Esophagus mucosa (tissue), 1 donor: ENCODE results near the gene HSD3B7. TPM values are rescaled to one million over a fixed set of nuclear protein-coding genes. Genes with fewer than 3 reads are reported as not detected.

Experiments used
- ATAC-seq: fragments of 200-7000 bp; cut with Tn5 transposase; one replicate; pipeline ENCODE4 v1.9.1; 2020
- total RNA-seq: library from RNA; stranded (reverse); gene quantifications from one replicate; pipeline ENCODE4 v1.2.4, GENCODE V29; 2023
- donor health status: DM: yes; HTN: yes; CAD: no.

The HSD3B7 gene
- total RNA-seq, 1 donor from 2014 or later = 14.5 TPM

DNA sequence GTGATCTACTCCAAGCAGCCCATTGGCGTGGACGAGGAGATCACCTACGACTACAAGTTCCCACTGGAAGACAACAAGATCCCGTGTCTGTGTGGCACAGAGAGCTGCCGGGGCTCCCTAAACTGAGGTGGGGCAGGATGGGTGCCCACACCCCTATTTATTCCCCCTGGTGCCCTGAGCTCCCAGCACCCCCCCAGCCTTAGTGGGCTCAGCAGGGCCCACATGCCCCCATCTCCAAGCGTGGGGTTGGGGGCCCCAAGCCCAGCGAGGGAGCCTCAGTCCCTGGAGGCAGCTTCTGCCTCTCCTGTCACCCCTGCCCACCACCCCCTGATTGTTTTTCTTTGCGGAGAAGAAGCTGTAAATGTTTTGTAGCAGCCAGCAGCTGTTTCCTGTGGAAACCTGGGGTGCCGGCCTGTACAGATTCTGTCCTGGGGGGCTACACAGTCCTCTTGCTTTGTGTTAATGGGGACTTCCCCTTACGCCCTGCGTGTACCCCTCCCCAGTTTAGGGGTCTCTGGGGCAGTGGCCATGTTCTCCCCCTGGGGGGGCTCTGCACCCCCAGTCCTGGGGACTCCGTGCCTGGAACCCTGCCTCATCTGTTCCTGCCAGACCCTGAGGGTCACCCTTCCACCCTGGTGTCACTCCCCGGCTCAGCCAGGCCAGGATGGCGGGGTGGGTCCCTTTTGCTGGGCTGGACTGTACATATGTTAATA is 953 bp upstream of the HSD3B7 start:
- ATAC-seq = no peak

DNA sequence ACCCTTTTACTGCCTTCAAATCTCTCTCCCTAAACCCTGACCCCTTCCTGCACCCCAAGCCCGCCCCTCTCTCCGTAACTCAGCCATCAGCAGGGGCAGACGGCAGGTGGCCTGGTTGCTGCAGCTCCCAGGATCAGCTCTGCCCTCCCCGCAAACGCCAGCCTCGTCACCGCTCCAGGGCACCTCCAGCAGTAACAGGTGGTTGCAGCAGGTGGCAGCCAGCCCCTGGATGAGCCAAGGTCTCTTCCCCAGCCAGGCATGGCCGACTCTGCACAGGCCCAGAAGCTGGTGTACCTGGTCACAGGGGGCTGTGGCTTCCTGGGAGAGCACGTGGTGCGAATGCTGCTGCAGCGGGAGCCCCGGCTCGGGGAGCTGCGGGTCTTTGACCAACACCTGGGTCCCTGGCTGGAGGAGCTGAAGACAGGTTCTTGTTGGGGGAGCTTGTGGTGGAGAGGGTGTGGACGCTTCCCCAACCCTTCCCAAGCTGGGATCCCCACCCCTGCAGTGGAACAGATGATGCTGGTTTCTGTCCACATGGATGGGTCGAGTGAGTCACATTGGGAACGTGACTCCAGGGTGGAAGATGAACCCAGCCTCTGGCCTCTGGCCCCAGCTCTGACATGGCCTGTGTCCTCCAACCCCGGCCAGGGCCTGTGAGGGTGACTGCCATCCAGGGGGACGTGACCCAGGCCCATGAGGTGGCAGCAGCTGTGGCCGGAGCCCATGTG is 558 bp downstream of the HSD3B7 start:
- peak; percentile 82 for ATAC-seq

DNA sequence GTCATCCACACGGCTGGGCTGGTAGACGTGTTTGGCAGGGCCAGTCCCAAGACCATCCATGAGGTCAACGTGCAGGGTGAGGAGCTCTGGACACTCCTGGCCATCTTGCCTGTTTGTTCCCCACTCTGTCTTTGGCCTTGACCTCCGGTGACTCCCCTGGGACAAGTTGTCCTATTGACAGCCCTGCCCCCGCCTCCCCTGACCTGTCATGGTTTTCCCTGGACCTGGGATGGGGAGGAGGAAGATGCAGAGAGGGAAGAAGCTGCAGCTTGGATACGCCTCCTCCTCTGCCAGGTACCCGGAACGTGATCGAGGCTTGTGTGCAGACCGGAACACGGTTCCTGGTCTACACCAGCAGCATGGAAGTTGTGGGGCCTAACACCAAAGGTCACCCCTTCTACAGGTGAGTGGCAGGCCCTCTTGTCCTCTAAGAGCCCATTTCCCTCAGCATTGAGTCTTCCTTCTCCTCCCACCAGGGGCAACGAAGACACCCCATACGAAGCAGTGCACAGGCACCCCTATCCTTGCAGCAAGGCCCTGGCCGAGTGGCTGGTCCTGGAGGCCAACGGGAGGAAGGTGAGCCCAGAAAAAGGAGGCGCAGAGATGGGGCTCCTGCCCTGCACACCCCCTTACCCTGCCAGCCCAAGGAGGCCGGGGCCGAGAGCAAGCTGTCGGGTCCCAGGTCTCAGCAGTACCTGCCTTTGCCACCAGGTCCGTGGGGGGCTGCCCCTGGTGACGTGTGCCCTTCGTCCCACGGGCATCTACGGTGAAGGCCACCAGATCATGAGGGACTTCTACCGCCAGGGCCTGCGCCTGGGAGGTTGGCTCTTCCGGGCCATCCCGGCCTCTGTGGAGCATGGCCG is 1.4 kb downstream of the HSD3B7 start:
- no peak for ATAC-seq

DNA sequence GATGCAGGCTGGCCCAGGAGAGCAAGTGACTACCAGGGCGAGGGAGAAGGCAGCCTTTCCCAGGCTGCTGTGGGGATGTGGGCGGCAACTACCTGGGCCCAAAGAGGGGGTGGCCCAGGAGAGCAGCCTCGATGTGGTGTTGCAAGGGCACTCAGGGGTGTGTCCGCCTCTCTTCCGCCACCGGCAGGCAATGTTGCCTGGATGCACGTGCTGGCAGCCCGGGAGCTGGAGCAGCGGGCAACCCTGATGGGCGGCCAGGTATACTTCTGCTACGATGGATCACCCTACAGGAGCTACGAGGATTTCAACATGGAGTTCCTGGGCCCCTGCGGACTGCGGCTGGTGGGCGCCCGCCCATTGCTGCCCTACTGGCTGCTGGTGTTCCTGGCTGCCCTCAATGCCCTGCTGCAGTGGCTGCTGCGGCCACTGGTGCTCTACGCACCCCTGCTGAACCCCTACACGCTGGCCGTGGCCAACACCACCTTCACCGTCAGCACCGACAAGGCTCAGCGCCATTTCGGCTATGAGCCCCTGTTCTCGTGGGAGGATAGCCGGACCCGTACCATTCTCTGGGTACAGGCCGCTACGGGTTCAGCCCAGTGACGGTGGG is 2.7 kb downstream of the HSD3B7 start:
- no peak for ATAC-seq

DNA sequence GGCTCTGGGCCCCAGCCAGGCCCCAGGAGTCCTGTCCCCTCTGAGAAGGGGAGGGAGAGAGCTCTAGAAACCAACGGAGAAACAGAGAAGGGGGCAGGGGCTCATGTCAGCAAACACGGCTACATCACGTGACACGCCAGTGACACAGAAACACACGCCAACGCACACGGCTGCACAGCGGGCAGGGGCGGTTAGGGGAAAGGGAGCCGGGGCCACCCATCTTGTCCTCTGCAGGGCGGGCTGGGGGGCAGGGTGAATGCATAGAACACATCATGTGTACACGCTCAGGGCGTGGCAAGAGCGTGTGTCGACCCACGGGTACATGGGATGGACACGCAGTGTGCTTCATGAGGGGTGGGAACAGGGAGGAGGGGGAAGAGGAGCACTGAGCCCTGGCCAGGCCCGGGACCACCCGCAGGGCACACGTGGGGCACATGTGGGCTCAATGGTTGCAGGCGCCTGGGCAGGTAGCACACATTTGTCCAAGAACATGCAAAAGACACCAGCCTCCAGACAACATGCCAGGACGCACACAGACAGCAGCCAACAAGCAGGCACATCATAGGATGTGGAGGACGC is 4.6 kb downstream of the HSD3B7 start:
- ATAC-seq = no peak

DNA sequence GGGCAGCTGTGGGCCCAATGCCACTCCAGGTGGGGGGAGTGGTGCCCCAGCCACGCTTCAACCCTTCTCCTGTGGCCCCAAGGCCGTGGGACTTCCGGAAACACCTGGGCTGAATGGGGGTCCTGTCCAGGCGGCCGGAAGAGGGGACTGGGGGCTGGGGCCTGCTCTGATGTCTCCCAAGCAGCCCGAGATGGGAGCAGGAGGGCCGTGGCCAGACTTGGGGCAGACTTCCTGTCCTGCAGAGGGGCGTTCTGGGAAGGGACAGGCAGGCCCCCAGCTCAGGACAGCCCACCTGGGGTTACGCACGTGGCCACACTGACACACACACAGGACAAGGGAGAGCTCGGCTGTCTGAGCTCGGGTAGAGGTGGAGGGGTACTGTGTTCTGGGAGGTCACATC is 5.1 kb downstream of the HSD3B7 start:
- ATAC-seq = no peak

DNA sequence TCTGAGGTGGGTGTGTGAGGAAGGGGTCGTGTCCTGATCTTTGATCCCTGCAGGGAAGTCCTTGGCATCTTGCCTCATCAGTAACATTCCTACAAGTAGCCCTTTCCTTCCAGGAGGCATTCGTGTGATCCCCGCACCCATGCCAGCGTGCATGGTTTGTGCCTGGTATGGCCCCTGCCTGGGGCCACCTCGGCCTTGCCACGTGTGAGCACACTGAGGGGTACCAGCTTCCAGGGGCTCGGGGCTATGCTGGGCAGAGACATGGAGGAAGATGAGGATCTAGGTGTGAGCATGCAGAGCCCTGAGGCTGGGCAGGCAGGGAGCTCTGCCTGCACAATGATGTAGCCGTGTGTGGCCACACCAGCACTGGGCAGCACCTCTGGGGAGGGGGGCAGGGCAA is 6.0 kb downstream of the HSD3B7 start:
- no peak for ATAC-seq

DNA sequence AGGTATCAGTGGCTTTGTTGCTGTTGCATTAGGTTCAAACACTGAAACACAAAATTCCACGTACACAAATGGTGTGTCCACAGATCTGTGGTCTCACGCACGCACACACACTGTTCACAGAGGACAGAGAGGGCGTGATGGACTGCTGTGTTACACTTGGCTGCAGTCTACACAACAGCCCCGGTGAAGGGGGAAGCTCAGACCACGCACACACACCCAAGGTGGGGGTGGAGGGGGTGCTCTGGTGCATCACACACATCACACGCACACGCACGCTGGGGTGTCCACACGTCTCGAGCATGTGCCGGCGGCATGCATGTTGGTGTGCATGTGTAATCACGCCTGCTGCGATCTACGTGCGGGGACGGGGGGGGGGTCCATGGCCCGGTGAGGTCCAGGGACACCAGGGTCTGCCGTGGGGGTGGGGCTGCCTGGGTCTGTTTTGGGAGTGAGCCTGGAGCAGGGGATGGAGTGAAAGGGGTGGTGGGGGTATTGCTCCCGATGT is 7.3 kb downstream of the HSD3B7 start:
- no peak for ATAC-seq

DNA sequence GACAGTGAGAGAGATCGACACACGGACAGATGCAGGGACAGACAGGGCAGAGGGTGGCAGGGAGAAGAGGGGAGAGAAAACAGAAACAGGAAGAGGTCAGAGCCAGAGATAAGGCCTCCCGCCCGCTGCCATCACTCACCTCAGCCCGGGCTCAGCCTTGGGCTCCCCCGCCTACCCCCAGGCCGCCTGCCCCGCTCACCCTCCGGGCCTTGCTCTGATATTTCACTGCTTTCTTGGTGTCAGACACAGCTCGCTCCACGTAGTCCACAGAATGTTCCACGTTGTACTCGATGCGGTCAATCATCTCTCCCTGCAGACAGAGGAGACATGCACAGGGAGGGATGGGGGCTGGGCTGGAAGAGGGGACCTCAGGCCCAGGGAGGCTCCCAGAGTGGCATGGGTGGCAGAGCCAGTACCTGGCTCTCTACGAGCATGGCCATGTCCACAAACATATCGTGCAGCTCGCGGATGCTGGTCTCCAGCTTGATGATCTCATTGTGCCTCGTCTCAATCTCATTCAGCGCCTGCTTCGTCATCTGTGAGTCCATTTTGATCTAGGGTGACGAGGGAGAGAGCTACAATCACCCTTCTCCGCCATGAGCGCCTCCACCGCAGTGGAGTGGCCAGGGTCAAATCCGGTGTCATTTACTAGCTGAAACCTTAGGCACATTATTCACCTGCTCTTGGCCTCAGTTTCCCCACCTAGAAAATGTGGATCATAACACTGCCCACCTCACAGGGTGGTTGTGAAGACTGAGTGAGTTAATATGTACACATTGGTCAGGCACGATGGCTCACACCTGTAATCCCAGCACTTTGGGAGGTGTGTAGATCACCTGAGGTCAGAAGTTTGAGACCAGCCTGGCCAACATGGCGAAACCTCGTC is 8.2 kb downstream of the HSD3B7 start:
- ATAC-seq = no peak

DNA sequence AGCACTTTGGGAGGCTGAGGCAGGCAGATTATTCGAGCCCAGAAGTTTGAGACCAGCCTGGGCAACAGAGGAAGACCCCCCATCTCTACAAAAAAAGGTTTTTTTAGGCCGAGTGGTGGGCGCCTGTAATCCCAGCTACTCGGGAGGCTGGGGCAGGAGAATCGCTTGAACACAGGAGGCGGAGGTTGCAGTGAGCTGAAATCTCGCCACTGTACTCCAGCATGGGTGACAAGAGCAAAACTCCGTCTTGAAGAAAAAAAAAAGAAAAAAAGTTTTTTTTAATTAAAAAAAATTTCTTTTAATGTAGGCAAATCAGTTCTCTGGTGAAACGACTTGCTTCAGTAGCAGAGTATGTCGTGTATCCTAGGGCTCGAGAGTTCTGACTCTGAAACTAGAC is 10.9 kb downstream of the HSD3B7 start:
- ATAC-seq = no peak

DNA sequence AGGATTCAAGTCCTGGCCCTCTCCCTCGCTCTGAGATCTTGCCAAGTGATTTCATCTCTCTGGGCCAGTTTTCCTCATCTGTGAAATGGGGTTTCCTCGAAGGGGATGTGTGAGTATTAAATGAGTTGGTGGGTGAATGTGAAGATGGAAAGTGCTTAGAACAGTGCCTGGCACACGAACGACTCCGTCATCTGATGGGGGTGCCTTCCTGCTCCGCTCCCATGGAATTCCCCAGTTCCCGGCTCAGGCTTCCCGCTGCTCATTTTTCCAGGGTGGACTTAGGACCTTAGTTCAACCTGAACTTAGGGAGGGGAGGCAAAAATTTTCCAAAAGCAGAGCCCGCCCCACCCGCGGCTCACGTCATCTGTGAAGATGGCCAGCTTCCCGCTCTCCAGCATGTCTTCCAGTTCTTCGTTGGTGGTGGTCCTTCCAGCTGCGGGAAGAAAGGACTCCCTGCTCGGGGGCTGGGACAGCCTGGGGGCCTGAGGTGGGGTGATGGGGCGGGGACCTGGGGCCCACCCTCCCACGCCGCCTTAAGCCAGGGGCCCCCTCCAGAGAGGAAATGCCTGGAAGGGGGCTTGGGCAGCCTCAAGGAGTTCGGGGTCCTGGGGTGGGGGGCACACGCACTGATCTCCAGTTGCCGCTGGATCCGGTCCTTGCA is 11.4 kb downstream of the HSD3B7 start:
- ATAC-seq = no peak

DNA sequence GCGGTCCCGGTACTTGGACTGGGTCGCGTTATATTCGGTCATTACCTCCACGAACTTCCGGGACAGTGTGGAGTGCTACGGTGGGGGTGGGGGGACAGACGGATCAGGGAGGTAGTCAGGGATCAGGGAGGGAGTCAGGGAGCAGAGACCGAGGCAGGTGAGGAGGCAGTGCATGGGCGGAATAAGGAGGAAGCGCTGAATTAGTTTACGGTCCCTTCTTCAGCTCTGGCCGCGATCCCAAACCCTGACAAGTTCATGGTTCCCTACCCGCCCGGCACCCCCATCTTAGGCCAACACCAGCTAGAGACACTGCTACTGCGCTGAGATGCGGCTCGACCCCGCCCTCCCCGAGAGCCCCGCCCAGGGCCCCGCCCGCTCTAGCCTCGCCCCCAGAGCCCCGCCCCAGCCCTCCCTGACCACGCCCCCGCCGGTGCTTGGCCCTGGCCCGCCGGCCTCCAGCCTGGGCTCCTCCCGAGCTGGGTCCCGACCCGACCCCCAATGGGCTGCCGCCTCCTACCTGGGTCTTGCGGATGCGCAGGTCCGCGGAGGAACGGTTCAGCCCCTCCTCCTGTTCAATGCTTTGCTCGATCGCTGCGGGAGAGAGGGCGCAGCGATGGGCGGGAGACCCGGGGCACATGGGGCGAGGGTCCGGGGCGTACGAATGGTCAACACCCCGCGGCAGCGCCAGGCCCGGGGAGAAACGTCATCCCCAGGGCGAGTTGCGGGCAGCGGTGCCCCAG is 12.1 kb downstream of the HSD3B7 start:
- peak; percentile 91 for ATAC-seq

DNA sequence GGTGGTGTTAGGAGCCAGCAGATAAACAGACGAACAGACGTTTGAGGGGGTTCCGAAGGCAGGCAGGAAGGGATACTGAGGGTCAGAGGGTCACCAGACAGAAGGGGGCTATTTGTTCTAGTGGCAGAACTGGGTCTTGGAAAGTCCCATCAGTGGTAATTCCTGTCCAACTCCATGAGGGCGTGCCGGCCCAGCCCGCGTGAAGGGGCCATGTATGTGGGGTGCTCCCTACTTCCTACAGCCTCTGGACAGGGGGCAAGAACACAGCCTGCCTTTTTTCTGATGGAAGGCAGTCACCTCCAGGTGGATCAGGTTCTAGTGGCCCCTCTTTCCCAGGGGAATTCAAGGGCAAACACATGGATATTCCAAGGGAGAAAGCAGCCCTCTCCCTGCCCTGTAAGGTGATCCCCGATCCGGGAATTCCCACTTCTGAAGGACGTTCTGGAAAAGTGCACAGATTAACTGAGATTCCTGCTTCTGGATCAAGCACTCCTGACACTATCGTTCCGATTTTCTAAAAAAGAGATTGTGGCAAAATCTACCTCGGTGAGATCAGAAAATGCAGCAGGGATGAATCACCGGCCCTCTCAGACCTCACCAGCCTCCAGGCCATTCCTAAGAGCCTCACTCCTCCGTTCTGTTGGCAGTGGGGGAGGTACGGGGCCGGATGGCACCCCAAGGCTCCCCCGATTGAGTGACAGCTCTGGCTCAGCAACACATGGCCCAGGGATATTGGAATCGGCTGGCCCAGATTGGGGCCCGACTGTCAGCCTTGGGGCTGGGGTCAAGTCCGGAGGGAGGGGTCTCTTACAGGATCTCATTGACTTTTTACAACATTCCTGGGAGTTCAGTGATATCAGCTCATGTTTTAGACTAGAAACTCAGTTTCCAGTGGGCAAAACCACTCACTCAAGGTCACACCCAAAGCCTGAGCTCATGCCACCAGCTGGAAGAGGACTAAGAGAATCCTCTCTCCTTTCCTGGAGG is 13.0 kb downstream of the HSD3B7 start:
- ATAC-seq = peak; percentile 41

DNA sequence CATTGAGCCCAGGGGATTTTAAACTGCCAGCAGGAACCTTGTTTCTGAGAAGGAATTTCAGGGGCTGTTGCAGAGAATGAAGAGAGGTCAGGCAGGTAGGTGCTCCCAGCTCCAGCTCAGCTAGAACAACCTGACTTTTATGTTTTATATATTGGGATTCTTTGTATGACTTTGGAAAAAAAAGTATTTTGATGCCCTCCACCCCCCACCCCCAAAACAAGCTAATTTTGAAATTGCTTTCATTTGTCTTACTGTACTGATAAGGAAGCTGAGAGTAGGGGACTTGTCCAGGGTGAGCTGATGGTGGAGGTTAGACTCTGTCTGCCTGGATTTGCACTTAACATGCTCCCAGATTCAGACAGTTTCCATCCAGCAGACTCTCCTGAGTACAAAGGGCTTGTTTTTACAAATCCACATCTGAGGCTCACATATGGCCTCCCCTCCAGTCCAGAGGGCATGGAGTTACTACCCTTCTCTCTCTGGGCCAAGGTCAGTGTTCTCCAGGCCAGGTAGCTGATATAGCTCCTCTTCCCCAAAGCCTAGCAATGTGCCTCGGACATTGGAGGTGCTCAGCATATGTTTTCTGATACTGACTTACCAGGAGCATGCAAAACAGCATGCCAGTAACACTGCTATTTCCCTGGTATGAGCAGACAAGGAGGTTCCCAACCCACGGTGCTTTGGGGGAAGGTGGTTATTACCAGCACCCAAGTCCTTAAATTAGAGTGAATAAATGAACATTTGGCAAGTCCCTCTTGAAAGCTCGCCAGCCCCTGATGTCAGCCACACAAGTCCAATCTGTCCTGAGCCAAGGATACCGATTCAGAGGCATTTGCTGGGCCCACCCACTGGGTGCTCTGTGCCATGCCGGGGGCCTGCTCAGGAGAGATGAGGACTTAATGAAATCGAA is 14.1 kb downstream of the HSD3B7 start:
- no peak for ATAC-seq

DNA sequence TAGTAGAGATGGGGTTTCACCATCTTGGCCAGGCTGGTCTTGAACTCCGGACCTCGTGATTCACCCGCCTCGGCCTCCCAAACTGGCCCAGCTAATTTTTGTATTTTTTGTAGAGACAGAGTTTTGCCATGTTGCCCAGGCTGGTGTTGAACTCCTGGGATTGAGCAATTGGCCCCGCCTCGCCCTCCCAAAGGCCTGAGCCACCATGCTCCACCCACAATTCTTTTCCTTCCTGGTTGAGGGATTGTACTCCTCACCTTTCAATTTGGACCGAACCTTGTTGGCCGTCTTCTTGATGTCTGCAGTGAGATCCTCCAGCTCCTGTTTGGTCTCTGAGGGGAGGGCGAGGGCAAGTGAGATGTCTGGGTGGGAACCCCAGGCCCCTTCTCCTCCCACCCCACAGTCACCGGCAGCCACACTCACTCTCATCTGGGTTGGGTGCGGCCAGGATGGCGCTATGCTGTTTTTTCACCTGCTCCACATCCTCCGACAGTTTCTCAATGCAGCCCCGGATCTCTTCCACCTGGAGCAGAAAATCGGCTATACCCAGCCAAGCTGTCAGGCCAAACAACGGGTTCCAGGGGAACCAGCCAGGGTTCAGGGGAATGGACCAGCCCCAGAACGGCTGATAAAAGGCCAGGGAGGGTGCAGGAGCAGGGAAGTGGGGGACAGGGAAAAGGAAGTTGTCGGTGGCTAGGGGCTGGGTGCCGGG is 15.8 kb downstream of the HSD3B7 start:
- peak; percentile 17 for ATAC-seq

DNA sequence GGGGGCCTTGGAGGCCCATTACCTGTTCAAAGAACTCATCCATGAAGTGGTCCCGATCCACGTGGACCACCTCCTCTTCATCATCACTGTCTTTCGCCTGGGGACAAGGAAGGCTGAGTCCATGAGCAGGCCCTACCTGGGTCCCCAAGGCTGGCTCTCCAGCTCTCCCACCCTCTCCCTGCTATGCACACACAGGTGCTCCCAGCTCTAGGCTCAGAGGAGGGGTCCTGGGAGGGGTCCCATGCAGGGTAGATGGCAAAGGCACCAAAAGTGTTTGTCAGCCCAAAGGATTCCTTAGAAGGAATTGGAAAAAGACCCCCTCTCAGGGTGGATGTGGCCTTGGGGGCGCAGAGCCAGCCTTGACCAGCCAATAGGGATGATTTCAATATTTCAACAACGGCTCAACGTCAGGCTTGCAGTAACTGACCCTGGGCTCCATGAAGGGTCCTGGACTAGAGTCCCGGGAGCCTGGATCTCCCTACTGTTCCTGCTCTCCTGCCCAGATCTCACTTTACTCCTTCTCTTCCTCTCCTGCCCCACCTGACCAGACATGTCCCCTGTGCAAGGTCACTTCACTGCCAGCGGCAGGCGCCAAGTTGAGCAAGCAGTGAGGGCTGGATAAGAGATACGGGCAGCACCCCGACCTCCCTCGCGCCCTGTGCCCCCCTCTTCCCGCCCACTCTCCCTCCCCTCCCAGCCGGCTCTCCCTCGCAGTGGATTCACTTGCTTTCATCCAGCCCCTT is 16.7 kb downstream of the HSD3B7 start:
- peak; percentile 8 for ATAC-seq
